ENCODE measurements around the gene SUGP2. TPM values are rescaled to one million over a fixed set of nuclear protein-coding genes. Genes with fewer than 3 reads are reported as not detected.
"Not testable (repeated sequence)": the region's sequence is repeated elsewhere in the genome, so short reads cannot be mapped to it uniquely, and the experiment has no call there.

SUGP2 gene
- total RNA-seq, 1 experiment from 2014 or later: 48.9 TPM

DNA sequence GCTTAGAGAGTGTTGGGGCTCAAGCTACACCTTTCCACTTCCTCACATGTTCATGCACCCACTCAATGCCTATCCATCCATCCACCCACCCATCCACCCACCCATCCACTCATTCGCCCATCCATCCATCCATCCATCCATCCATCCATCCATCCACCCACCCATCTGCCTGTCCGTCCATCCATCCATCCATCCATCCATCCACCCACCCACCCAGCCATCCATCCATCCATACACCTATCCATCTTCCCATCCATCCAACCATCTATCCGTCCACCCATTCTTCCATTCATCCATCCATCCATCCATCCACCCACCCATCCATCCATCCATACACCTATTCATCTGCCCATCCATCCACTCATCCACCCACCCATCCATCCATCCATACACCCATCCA lies 79.2 kb downstream of the SUGP2 start:
- H3K9ac ChIP-seq (ENCODE audit: low read length): no peak overlapping the region
- H3K9me2 ChIP-seq (replicated peaks; ENCODE audit: low read length): no peaks in the 10 kb centered on the region
- POLR2A ChIA-PET (ENCODE audit: unreplicated experiment): no interaction called here
- H3K27me3 ChIP-seq (ENCODE audit: low read length): no peaks in the 10 kb centered on the region
- no peaks in the 10 kb centered on the region for H3K36me3 ChIP-seq (ENCODE audit: low read depth, low read length)
- no peak overlapping the region for H3K4me3 ChIP-seq (ENCODE audit: low read length)
- H3K9me3 ChIP-seq (ENCODE audit: low read length): no peaks in the 10 kb centered on the region
- H3K27ac ChIP-seq (ENCODE audit: low read length): no peak overlapping the region
- CTCF ChIA-PET: no interaction called here
- intact Hi-C loops (cut with micrococcal nuclease): no loop called here
- H2AFZ ChIP-seq (ENCODE audit: low read length): no peak overlapping the region
- no peaks in the 10 kb centered on the region for H4K20me1 ChIP-seq (ENCODE audit: low read length)
- H3K4me1 ChIP-seq (ENCODE audit: insufficient read depth, low read length): peaks cover 6% of the 10 kb centered on the region
- ATAC-seq (no peak), DNase-seq (no peak)
- TF ChIP-seq EZH2phosphoT487 (IDR thresholded peaks at IDR 0.05; ENCODE audit: borderline replicate concordance, low read length) (no peak), EZH2 (IDR thresholded peaks at IDR 0.05; ENCODE audit: low read length, unreplicated experiment) (no peak)
- TF ChIP-seq, protein P1, sequence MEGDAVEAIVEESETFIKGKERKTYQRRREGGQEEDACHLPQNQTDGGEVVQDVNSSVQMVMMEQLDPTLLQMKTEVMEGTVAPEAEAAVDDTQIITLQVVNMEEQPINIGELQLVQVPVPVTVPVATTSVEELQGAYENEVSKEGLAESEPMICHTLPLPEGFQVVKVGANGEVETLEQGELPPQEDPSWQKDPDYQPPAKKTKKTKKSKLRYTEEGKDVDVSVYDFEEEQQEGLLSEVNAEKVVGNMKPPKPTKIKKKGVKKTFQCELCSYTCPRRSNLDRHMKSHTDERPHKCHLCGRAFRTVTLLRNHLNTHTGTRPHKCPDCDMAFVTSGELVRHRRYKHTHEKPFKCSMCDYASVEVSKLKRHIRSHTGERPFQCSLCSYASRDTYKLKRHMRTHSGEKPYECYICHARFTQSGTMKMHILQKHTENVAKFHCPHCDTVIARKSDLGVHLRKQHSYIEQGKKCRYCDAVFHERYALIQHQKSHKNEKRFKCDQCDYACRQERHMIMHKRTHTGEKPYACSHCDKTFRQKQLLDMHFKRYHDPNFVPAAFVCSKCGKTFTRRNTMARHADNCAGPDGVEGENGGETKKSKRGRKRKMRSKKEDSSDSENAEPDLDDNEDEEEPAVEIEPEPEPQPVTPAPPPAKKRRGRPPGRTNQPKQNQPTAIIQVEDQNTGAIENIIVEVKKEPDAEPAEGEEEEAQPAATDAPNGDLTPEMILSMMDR (conservative IDR thresholded peaks at IDR 0.05; ENCODE audit: low read depth, low read length): no peak
- BruUV-seq (replicated peaks): no TSS peak
- no peaks in the 10 kb centered on the region for H3K79me2 ChIP-seq (ENCODE audit: low read length)
- no peaks in the 10 kb centered on the region for H3F3A ChIP-seq (ENCODE audit: low read length, unreplicated experiment)
- H3K4me2 ChIP-seq (ENCODE audit: low read length): no peak overlapping the region

DNA sequence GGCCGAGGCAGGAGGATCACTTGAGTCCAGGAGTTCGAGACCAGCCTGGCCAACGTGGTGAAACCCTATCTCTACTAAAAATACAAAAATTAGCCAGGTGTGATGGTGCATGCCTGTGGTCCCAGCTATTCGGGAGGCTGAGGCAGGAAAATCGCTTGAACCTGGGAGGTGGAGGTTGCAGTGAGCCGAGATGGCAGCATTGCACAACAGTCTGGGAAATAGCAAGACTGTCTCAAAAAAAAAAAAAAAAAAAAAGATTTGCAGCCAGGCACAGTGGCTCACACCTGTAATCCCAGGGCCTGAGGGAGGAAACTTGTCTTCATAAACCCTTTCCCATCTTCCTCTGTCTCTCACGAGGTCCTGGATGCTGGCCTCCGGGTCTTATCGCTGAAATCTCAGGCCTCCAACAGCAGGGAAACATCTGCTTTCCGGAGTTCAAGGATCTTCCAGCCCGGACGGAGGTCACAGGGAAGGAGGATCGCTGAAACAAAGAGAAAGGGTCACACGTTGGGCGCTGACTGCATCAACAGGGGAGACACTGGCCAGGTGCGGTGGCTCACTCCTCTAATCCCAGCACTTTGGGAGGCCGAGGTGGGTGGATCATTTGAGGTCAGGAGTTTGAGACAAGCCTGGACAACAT lies 80.8 kb downstream of the SUGP2 start:
- H3K9ac ChIP-seq (ENCODE audit: low read length); H3K79me2 ChIP-seq (ENCODE audit: low read length); DNase-seq; ATAC-seq; H3K27me3 ChIP-seq (ENCODE audit: low read length); H3K4me3 ChIP-seq (ENCODE audit: low read length); H3K36me3 ChIP-seq (ENCODE audit: low read depth, low read length); H3F3A ChIP-seq (ENCODE audit: low read length, unreplicated experiment); CTCF ChIA-PET; H3K4me2 ChIP-seq (ENCODE audit: low read length); H3K9me3 ChIP-seq (ENCODE audit: low read length); BruUV-seq (replicated peaks); H3K9me2 ChIP-seq (replicated peaks; ENCODE audit: low read length); intact Hi-C loops (cut with micrococcal nuclease); H3K27ac ChIP-seq (ENCODE audit: low read length); POLR2A ChIA-PET (ENCODE audit: unreplicated experiment); H4K20me1 ChIP-seq (ENCODE audit: low read length); H2AFZ ChIP-seq (ENCODE audit: low read length); H3K4me1 ChIP-seq (ENCODE audit: insufficient read depth, low read length): not testable (repeated sequence)

DNA sequence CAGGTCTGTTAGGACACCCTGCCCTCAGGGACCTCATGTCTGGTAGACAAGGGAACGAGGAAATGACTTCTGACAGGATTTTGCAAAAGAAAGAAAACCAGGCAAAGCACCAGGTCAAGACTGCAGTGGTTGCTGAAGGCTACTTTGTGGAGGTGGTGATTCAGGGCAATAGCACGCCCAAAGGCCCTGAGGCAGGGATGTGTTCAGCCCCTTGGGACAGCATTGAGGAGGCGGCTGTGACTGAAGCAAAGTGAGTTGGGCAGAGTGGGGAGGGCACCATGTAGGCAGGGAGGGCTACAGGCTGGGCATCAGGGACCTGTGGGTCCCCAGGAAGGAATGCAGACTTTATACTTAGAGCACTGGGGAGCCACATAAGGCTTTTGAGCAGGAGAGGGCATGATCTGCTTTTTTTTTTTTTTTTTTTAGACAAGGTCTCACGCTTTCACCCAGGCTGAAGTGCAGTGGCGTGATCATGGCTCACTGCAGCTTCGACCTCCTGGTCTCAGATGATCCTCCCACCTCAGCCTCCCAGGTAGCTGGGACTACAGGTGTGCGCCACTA lies 81.5 kb downstream of the SUGP2 start:
- peak overlapping the region; percentile 43 for H3K4me2 ChIP-seq (ENCODE audit: low read length)
- intact Hi-C loops (cut with micrococcal nuclease): no loop called here
- no peak overlapping the region for H2AFZ ChIP-seq (ENCODE audit: low read length)
- ChIA-PET POLR2A (ENCODE audit: unreplicated experiment) (no interaction called here), CTCF (no interaction called here)
- H3K27me3 ChIP-seq (ENCODE audit: low read length): no peaks in the 10 kb centered on the region
- no peak overlapping the region for H3K27ac ChIP-seq (ENCODE audit: low read length)
- H3F3A ChIP-seq (ENCODE audit: low read length, unreplicated experiment): no peaks in the 10 kb centered on the region
- H3K9ac ChIP-seq (ENCODE audit: low read length): no peak overlapping the region
- ATAC-seq (peak; percentile 82), DNase-seq (peak; percentile 88)
- no peaks in the 10 kb centered on the region for H4K20me1 ChIP-seq (ENCODE audit: low read length)
- no TSS peak for BruUV-seq (replicated peaks)
- no peak overlapping the region for H3K4me3 ChIP-seq (ENCODE audit: low read length)
- no peaks in the 10 kb centered on the region for H3K9me3 ChIP-seq (ENCODE audit: low read length)
- TF ChIP-seq EZH2phosphoT487 (IDR thresholded peaks at IDR 0.05; ENCODE audit: borderline replicate concordance, low read length) (no peak), EZH2 (IDR thresholded peaks at IDR 0.05; ENCODE audit: low read length, unreplicated experiment) (no peak)
- TF ChIP-seq, protein P1 (conservative IDR thresholded peaks at IDR 0.05; ENCODE audit: low read depth, low read length): no peak
- H3K79me2 ChIP-seq (ENCODE audit: low read length): no peaks in the 10 kb centered on the region
- no peaks in the 10 kb centered on the region for H3K9me2 ChIP-seq (replicated peaks; ENCODE audit: low read length)
- peaks cover 6% of the 10 kb centered on the region for H3K4me1 ChIP-seq (ENCODE audit: insufficient read depth, low read length)
- H3K36me3 ChIP-seq (ENCODE audit: low read depth, low read length): no peaks in the 10 kb centered on the region

Data from PC-3 (cell line).